ENCODE data around the gene SELENOS.

DNA sequence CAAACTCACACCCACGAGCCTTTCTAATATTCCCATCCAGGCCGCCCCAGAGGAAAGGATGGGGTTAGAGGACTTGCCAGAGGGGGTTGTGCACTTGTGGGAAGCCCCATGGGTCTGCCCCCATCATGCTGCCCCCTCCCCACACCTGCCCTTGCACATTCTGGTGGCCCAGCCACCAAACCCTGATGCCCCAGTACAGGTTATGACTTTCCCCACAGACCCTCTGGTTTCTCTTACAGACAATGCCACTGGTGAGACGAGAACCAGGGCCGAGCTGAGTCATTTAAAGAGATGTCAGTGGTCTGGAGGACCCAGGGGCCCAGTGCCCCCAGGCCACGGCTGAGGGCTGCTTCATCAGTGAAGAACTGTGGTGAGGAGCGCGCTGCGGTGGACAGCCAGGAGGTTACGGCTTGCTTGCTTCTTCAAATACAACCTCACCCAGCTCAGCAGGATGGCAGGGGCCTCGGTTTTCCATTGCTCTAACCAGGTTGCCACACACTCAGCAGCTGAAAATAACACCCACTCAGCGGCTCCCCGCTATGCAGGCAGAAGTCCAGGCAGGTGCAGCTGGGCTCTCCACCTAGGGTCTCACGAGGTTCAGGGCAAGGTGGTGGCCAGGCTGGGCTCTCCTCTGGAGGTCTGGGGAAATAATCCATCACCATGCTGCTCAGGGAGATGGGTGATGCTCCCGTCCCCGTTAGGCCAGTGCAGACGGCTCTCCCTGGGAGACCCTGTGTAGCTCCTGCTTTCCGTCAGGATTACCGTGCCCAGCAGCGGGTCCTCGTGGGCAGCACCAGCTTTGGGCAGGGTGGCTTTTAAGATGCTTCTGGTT is 31.5 kb upstream of the SELENOS start:
- TF ChIP-seq, protein P1, sequence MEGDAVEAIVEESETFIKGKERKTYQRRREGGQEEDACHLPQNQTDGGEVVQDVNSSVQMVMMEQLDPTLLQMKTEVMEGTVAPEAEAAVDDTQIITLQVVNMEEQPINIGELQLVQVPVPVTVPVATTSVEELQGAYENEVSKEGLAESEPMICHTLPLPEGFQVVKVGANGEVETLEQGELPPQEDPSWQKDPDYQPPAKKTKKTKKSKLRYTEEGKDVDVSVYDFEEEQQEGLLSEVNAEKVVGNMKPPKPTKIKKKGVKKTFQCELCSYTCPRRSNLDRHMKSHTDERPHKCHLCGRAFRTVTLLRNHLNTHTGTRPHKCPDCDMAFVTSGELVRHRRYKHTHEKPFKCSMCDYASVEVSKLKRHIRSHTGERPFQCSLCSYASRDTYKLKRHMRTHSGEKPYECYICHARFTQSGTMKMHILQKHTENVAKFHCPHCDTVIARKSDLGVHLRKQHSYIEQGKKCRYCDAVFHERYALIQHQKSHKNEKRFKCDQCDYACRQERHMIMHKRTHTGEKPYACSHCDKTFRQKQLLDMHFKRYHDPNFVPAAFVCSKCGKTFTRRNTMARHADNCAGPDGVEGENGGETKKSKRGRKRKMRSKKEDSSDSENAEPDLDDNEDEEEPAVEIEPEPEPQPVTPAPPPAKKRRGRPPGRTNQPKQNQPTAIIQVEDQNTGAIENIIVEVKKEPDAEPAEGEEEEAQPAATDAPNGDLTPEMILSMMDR (IDR thresholded peaks at IDR 0.05; ENCODE audit: extremely low read depth in 1 of 2, insufficient read depth in 1 of 2, low read depth in 1 of 2, low read length in 2 of 2) = no peak
- no peak for TF ChIP-seq POLR2A (IDR thresholded peaks at IDR 0.05; ENCODE audit: low read depth, low read length)
- no peak for TF ChIP-seq POLR2AphosphoS5 (IDR thresholded peaks at IDR 0.05; ENCODE audit: insufficient read depth, low read depth, low read length)
